Middle frontal gyrus (tissue), 1 donor: ENCODE data around the gene SMAD6.

Experiments used
- DNase-seq: peaks from one replicate; pipeline ENCODE4 v3.0.0-alpha.2; 2015; ENCODE audit warnings: low spot score; ENCODE audit errors: extremely low spot score

SMAD6 gene

DNA sequence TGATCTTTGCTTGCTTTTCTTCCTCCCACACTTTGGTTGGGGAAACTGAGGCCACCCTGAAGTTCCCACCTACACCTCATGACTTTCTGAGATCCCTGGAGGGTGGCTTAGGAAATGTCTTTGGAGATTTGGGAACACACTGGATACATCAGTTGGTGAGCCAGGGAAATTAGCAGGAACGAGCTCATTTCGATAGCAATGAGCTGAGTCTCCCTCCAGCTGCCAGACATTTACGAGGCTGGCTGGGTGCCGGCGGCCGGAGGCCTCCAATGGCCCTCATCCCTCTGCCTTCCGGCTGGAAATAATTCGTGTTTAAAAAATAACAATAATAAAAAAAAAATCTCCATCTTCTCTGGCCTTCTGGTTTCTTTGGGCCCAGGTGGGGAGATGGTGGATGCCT, 38.8 kb downstream of the SMAD6 start:
- DNase-seq: no peak

DNA sequence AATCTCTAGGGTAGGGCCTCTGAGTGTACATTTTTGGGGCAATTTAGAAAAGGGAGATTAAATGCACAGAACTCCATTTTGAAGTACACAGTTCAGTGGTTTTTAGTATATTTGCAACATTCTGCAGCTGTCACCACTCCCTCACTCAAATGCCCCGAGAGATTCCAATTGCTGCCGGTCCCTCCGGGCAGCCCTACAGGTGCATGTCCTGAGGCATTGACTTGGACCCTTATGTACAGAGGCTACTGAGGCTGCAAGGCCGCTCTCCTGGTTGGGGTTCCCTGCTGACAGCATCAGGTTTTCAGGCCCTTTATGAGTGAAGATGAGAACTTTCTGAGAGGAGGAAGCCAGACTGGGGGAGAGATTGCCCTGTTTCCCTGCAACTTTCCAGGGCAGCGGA, 39.6 kb downstream of the SMAD6 start:
- no peak for DNase-seq

DNA sequence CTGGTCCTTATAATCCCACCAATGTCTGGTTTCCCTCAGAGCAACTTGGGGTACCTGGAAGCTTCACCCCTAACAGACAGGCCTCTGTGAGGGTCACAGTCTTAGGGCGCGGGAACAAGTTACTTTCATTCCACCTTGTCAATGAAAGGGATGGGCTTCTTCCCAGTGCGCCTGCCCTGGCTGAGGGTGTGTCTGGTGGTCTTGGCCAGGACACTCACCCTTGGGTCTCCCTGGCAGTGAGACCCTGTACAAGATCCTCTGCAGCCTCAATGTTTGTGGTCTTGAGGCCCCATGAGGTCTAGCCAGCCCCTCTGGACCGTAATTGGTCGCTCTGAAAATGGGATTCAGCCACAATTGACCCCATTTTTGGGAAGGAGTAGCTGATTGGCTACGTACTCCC, 40.2 kb downstream of the SMAD6 start:
- DNase-seq: no peak

DNA sequence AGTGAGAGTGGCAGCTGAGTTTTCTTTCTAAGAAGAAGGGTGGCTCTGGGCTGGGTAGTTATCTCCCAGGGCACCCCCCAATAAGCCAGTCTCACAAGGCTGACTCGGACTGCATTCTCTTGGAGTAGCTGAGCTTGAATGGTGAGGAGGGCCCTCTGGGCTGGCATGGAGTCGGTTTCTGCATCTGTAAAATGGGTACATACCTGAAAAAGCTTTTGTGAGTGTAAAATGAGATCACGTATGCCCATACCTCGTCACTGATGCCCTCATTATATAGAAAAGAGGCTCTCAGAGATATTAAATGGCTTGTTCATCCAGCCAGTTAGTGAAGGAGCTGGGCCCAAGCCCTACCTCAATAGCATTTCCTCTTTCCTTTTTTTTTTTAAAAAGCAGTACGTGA, 41.2 kb downstream of the SMAD6 start:
- no peak for DNase-seq

GRCh38 chr15:66743703-66744536, 41.9 kb downstream of the SMAD6 start:
- DNase-seq: no peak

DNA sequence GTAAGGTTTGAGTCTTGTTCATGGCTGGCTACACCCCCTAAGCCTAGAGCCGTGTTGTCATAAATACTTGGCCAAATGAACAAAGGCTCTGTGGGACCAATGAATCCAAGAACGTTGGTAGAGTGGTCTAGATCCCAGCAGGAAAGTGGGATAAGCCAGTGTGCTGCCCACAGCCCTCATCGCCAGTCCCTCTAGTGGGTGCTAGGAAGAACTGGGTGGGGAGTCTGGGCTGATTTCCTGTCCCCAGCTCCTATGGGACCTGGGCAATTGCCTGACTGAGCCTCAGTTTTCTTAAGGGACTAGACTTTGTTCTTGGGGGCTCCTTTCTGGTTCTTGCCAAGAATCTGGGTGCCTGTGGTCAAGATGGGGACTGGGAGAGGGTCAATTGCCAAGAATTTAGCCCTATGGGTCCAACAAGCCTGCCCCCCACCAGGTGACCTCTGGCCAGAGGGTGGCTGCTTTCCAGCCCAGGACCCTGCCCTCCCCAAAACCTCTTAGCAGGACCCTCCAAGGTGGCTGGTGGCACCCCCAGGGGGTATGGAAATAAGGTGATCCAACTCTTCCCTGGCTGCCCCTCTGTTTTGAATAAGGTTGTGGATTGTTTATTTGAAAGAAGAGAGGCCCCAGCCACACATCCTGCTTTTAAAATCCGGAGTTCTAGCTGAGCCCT, 42.7 kb downstream of the SMAD6 start:
- no peak for DNase-seq

- DNase-seq: no peak
Measured at GRCh38 chr15:66745530-66746230, 43.6 kb downstream of the SMAD6 start.

DNA sequence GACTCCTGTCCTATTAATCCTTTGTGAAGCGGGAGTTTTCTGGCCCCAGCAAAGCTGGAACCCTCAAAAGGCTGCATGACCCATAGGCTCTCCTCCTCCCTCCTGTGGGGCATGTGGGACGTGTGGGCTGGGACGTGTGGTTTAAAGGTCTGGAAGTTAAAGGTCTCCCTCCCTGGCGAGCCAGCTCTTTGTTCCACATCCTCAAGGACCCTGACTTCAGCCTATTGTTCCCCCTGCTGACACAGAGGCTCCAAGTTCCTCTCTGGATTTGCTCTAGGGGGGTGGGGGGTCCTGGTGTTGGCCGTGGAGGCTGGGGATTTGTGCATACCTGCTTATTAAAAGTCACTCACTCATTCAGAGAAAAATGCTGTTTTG, 44.2 kb downstream of the SMAD6 start:
- no peak for DNase-seq

DNA sequence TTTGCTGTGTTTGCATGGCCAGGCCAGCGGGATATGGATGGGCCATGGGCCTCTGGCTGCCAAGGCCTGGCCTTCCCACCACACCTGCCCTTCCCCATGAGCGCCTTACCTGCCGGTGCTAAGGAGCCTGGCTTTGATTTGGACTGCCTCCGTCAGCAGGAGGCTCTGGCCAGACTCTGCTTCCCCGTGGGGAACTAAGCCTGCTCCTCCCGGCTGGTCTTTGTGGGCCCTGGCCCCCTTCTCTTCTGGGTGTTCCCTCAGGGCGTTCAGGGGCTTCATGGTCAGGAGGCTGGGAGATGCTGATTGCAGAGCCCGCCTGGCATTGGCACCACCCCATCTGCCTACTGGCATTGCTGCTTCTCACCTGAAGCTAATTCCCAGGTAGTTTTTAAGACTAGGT, 45.2 kb downstream of the SMAD6 start:
- DNase-seq: no peak

DNA sequence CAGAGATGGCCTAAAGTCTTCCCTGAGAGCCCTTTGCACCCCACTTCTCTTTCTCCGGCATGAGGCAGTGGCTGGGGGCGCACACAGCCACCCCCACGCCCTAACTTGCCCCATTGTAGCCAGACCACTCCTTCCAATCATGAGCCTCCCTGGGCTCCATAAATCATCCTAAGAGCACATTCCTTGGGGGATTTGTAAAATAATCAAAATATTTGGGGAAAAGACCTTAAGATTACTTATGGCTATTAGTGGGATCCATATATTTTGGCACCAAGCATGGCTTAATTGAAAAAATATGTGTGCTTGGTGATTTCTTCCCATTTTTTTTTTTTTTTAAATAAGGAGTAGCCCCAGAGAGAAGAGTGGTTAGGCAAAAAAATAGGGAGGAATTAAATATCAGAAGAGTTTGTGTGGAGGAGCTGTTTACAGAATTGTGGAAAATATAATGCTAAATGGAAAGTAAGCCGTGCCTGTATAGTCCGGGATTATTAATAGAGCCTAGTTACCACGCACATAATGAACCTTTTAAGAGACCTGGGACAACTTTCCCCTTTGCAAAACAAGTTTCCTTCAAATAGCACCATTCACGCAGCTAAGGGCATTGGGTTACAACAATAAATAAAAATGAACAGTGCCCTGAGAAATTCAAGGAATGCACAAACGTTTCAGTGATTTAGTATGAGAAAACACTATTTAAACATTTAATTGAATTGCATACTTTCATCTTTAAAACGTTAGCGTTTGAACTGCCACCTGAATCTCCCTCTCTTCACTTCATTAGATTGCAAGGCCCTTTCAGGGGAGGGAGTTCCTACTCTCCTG, 46.1 kb downstream of the SMAD6 start:
- no peak for DNase-seq

DNA sequence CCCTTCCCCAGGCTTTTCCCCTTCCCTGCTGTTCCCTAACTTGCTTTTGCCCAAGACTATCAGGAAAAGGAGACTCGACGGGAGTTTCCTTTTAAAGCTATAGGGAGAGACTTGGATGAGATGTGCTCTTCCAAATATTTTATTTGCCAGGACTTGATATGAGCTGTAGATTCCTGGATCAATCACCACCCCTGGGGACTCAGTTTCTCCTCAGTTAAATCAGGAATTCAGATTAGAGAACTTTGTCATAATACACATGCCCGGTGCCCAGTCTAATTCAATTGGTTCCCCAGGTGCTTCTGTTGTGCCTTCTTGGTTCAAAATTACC, 46.6 kb downstream of the SMAD6 start:
- no peak for DNase-seq

DNA sequence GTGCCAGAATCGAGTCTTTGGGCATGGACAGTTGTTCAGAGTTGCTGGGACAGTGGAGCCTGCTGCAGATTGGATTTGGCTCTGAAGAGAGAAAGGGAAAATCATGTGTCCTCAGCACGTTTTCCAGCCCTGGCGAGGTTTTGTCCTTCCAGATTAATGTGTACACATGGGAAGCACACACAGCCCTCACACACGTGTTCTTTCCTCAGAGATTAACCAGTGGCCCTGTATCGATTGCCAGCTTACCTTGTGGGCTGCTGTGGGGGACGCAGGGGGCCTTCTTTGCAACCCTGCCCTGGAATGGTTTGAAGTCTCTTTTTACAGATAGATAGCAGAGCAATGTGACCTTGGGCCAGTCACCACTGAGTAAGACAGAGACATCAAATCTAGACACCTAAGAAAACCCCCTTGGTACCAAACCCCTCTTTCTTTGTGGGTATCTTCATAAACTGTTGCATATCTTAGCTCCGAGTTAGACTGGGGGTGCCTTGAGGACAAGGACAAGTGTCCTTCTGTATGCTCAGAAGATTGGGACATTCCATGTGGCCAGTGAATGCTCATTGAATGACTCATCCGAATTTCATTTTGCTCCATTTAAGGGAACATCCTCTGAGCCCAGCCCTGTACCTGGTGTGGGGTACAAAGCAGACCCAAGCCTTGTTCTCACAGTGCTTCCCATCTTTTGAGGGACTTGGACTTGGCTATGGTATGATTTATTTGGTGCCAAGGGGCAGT, 48.0 kb downstream of the SMAD6 start:
- no peak for DNase-seq

GRCh38 chr15:66750609-66751008, 48.6 kb downstream of the SMAD6 start:
- DNase-seq: no peak

DNA sequence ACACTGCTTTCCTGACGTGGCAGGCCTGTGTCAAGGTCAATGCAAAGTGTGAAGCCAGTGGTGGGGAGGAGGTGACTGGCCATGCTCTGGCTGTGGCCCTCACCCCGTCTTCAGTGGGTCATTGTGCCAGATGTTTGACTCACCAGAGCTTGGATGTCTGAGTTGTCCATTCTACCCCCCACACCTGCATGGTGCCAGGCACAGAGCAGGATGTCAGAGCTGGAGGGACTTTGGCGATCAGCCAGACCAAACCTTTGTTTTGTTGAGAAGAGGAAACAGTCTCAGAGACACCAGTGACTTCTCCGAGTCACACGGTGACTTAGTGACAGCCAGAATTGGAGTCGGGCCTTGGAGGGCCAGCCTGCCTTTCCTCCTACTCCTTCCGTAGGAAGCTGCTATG, 49.5 kb downstream of the SMAD6 start:
- no peak for DNase-seq

DNA sequence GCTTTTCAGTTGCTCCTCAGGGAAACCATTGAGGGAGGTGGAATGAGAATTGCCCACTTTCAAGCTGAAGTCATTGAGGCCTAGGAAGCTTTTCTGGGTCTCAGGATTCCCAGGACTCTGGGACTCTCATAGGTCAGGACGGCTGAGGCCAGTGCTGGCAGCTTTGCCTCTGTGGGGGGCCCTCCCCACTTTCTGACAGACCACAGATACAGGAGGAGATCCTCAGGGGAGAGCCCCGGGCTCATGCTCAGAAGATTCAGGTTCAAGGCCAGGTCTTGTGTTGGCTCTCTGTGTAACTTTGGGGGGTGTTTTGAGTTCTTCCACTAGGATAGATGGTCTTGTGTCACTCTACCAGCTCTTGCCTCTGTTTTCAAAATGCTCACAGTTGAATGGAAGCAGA, 50.0 kb downstream of the SMAD6 start:
- DNase-seq: no peak

- no peak for DNase-seq
Measured at GRCh38 chr15:66753687-66754377, 51.8 kb downstream of the SMAD6 start.

DNA sequence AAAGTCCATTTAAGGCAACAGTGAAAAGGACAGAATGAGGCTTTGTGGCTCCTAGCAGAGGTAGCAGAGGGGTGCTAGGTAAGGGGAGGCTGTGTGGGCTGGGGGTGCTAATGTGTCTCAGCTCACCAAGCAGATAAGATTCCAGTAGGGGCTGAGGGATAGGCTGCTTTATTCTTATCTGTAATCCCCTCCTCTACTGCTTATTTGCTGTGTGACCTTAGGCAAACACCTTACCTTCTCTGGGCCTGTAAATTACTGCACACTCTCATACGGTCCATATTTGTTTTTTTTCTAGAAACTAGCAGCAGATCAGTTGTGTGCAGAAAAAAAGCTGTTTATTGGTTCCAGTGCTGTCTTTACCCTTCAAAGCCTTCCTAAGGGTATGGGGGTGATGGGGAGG, 52.8 kb downstream of the SMAD6 start:
- DNase-seq: no peak

DNA sequence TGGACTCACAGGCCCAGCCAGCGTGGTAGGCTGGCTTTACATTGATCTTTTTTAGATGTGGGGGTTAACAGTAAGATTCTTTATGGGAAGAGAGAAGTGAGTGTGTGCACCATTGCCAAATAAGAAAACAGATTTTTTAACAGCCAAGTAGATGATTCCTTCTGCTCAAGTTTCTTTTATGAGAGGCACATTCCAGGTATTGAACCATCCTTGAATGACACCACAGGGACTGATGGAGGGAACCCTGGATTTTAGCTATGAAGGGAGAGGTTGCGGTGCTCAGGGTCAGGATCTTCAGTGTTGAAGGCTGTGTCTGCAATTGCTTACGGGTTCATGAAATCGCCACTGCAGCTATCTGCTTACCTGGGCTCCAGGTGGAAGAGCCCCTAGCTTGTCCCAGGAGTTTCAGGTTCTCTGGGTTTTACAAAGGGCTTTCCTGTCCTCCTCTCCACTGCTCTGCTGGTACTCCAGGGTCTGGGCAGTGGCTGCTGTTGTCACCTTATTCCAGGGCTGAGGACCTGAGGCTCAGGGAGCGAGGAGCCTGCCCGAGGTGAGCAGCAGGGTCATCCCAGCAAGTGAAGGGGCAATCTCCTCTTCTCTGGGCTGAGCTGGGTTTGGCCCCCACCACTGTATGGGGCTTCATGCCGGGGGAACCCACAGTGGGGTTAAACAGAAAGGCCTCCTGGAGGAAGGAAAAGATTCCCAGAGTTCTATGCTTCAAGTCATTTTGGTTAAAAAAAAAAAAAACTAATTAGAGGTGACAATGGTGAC, 53.4 kb downstream of the SMAD6 start:
- no peak for DNase-seq

GRCh38 chr15:66756295-66756694, 54.3 kb downstream of the SMAD6 start:
- no peak for DNase-seq

- DNase-seq: no peak
Measured at GRCh38 chr15:66757030-66757429, 55.0 kb downstream of the SMAD6 start.
